GM23338 (cell line): ENCODE measurements around the gene ATXN7L1. TPM values are rescaled to one million over a fixed set of nuclear protein-coding genes. Genes with fewer than 3 reads are reported as not detected.
A peak's percentile ranks its signal among the peaks of the same experiment; 100 is the strongest.

Experiments
- ATAC-seq: fragments of 200-7000 bp; cut with Tn5 transposase; 3 replicates; pipeline ENCODE4 v1.9.1; 2020
- DNase-seq: peaks from one replicate; pipeline ENCODE4 v3.0.0-alpha.2; 2015; ENCODE audit warnings: low spot score
- H2AFZ ChIP-seq: fragments of 200-600 bp; sonication (generic); 2 replicates; pipeline ENCODE4 v1.8.0; 2016; ENCODE audit warnings: antibody characterized with exemption, mild to moderate bottlenecking, moderate library complexity
- H3F3A ChIP-seq: fragments of 200-600 bp; sonication (generic); replicated peaks from 2 replicates; pipeline ENCODE4 v1.8.0; 2017; ENCODE audit warnings: antibody characterized with exemption, mixed run types, low read depth
- H3K27ac ChIP-seq: fragments of 200-600 bp; sonication (generic); 2 replicates; pipeline ENCODE4 v1.6.1; 2016; ENCODE audit warnings: low read depth
- H3K27me3 ChIP-seq: fragments of 200-600 bp; sonication (generic); 2 replicates; pipeline ENCODE4 v1.8.0; 2016; ENCODE audit warnings: mild to moderate bottlenecking, mixed run types, moderate library complexity; ENCODE audit not compliant: insufficient read depth
- H3K36me3 ChIP-seq: fragments of 200-600 bp; sonication (generic); 2 replicates; pipeline ENCODE4 v1.8.0; 2016; ENCODE audit warnings: mild to moderate bottlenecking; ENCODE audit not compliant: insufficient read depth
- H3K4me1 ChIP-seq: fragments of 200-600 bp; sonication (generic); 2 replicates; pipeline ENCODE4 v1.8.0; 2016; ENCODE audit warnings: mild to moderate bottlenecking, moderate library complexity; ENCODE audit not compliant: insufficient read depth
- H3K4me2 ChIP-seq: fragments of 200-600 bp; sonication (generic); 2 replicates; pipeline ENCODE4 v1.7.1; 2017; ENCODE audit warnings: mixed run types
- H3K4me3 ChIP-seq: fragments of 200-600 bp; sonication (generic); 2 replicates; pipeline ENCODE4 v1.6.1; 2016; ENCODE audit warnings: mixed run types
- H3K79me2 ChIP-seq: fragments of 200-600 bp; sonication (generic); replicated peaks from 2 replicates; pipeline ENCODE4 v1.8.0; 2017; ENCODE audit warnings: mild to moderate bottlenecking; ENCODE audit not compliant: insufficient read depth
- H3K9me2 ChIP-seq: fragments of 200-600 bp; sonication (generic); 2 replicates; pipeline ENCODE4 v1.8.0; 2017; ENCODE audit not compliant: insufficient read depth
- H4K20me1 ChIP-seq: fragments of 200-600 bp; sonication (generic); replicated peaks from 2 replicates; pipeline ENCODE4 v1.8.0; 2017; ENCODE audit warnings: mild to moderate bottlenecking; ENCODE audit not compliant: insufficient read depth
- H3K27ac Mint-ChIP-seq: 2 replicates; pipeline ENCODE4 v1.8.0; 2020; ENCODE audit warnings: inconsistent platforms, mild to moderate bottlenecking, moderate library complexity, mixed read lengths
- H3K27me3 Mint-ChIP-seq: 3 replicates; pipeline ENCODE4 v1.8.0; 2022; ENCODE audit warnings: low read depth, mild to moderate bottlenecking, moderate library complexity, mixed read lengths, inconsistent platforms; ENCODE audit not compliant: insufficient read depth, poor library complexity
- H3K36me3 Mint-ChIP-seq: 3 replicates; pipeline ENCODE4 v1.8.0; 2021; ENCODE audit warnings: low read depth, mild to moderate bottlenecking, inconsistent platforms, moderate library complexity, mixed read lengths
- H3K4me1 Mint-ChIP-seq: 3 replicates; pipeline ENCODE4 v1.8.0; 2020; ENCODE audit warnings: mild to moderate bottlenecking, inconsistent platforms, mixed read lengths
- H3K4me3 Mint-ChIP-seq: 3 replicates; pipeline ENCODE4 v1.8.0; 2021; ENCODE audit warnings: moderate library complexity, mild to moderate bottlenecking, inconsistent platforms, mixed read lengths
- H3K9me3 Mint-ChIP-seq: 3 replicates; pipeline ENCODE4 v1.8.0; 2020; ENCODE audit warnings: moderate library complexity, mild to moderate bottlenecking, inconsistent platforms, mixed read lengths
- EZH2 ChIP-seq: fragments of 200-600 bp; sonication (generic); IDR thresholded peaks from one replicate; pipeline ENCODE4 v1.8.0; 2017; ENCODE audit warnings: antibody characterized with exemption, mild to moderate bottlenecking, low read depth; ENCODE audit not compliant: unreplicated experiment
- EZH2phosphoT487 ChIP-seq: fragments of 200-600 bp; sonication (generic); IDR thresholded peaks from one replicate; pipeline ENCODE4 v1.8.1; 2018; ENCODE audit warnings: antibody characterized with exemption; ENCODE audit not compliant: unreplicated experiment
- NANOG ChIP-seq: IDR thresholded peaks from 2 replicates; pipeline ENCODE4 v1.6.1; 2016; ENCODE audit warnings: antibody characterized with exemption, borderline replicate concordance
- STAT1 ChIP-seq: IDR thresholded peaks from one replicate; pipeline ENCODE4 v1.6.1; 2016; ENCODE audit warnings: antibody characterized with exemption; ENCODE audit not compliant: unreplicated experiment
- polyA plus RNA-seq: library from polyadenylated mRNA; unstranded; fragments of >200 nt; fragmentation: Nextera tagmentation; extraction: Ambion mirVana; gene quantifications from 2 replicates; pipeline ENCODE4 v1.2.1, GENCODE V29; 2016
- total RNA-seq: library from RNA; depleted of rRNA; stranded (reverse); fragments of >200 nt; shearing (Covaris generic); gene quantifications from 2 replicates; pipeline ENCODE4 v1.2.3, GENCODE V29; 2014
- TF ChIP-seq, protein P1 (sequence below): IDR thresholded peaks from one replicate; pipeline ENCODE4 v1.6.1; 2018; ENCODE audit warnings: antibody characterized with exemption; ENCODE audit not compliant: unreplicated experiment
- TF ChIP-seq, protein P2 (sequence below): IDR thresholded peaks from 2 replicates; pipeline ENCODE4 v1.6.1; 2016; ENCODE audit warnings: antibody characterized with exemption

ATXN7L1 gene
- total and polyA plus RNA-seq, 2 experiments from 2014 or later: 22.8 to 29.8 TPM

DNA sequence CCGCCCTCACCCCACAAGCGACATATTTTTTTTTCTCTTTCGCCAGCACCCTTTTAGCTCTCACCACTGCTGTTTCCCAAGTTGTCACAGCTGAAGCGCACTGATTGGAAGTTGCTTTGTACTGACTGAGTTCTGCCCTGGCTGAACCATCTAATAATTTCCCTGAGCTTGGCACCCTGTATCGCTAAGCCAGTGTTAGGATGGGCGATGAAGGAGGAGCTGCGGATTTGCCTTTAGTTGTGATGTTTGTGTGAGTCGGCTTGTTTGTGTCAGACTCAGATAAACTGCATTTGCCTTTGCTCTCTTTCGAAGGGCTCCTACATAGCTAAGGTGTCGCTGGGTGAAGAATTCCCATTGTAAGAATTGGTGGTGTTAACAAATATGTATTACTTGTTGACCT is 1.3 kb upstream of the ATXN7L1 start:
- no peak overlapping the region for H3K27ac ChIP-seq
- H3K27me3 Mint-ChIP-seq: peaks cover 14% of the 10 kb centered on the region
- peak overlapping the region; percentile 87 for H3K4me3 ChIP-seq
- no peak for ATAC-seq
- H3K36me3 Mint-ChIP-seq: peaks cover 29% of the 10 kb centered on the region
- TF ChIP-seq, protein P1, sequence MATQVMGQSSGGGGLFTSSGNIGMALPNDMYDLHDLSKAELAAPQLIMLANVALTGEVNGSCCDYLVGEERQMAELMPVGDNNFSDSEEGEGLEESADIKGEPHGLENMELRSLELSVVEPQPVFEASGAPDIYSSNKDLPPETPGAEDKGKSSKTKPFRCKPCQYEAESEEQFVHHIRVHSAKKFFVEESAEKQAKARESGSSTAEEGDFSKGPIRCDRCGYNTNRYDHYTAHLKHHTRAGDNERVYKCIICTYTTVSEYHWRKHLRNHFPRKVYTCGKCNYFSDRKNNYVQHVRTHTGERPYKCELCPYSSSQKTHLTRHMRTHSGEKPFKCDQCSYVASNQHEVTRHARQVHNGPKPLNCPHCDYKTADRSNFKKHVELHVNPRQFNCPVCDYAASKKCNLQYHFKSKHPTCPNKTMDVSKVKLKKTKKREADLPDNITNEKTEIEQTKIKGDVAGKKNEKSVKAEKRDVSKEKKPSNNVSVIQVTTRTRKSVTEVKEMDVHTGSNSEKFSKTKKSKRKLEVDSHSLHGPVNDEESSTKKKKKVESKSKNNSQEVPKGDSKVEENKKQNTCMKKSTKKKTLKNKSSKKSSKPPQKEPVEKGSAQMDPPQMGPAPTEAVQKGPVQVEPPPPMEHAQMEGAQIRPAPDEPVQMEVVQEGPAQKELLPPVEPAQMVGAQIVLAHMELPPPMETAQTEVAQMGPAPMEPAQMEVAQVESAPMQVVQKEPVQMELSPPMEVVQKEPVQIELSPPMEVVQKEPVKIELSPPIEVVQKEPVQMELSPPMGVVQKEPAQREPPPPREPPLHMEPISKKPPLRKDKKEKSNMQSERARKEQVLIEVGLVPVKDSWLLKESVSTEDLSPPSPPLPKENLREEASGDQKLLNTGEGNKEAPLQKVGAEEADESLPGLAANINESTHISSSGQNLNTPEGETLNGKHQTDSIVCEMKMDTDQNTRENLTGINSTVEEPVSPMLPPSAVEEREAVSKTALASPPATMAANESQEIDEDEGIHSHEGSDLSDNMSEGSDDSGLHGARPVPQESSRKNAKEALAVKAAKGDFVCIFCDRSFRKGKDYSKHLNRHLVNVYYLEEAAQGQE: no peak
- TF ChIP-seq EZH2phosphoT487 (no peak), NANOG (no peak)
- H3K36me3 ChIP-seq: 0 out of 2 replicates have a peak, but pooled peaks cover 6% of the 10 kb centered on the region
- H3K4me1 ChIP-seq: peaks cover 53% of the 10 kb centered on the region
- H3K9me2 ChIP-seq: no peaks in the 10 kb centered on the region
- DNase-seq: no peak
- H3K9me3 Mint-ChIP-seq: peaks cover 2% of the 10 kb centered on the region; the same call in 1 of the 3 replicates
- no peaks in the 10 kb centered on the region; the same call in 1 of the 2 replicates for H3F3A ChIP-seq
- peaks cover 47% of the 10 kb centered on the region for H3K4me1 Mint-ChIP-seq
- peaks cover 81% of the 10 kb centered on the region for H3K79me2 ChIP-seq
- peak overlapping the region; percentile 87 for H3K4me3 Mint-ChIP-seq
- H4K20me1 ChIP-seq: no peaks in the 10 kb centered on the region; the same call in 1 of the 2 replicates
- no peak overlapping the region for H3K27ac Mint-ChIP-seq
- H3K4me2 ChIP-seq: peak overlapping the region; percentile 82
- H3K27me3 ChIP-seq: peaks cover 17% of the 10 kb centered on the region
- no peak overlapping the region for H2AFZ ChIP-seq

- peaks cover 8% of the 10 kb centered on the region for H3K36me3 ChIP-seq
- peak overlapping the region; percentile 82 for H3K4me2 ChIP-seq
- TF ChIP-seq EZH2 (peak; percentile 13), STAT1 (no peak)
- TF ChIP-seq, protein P2, sequence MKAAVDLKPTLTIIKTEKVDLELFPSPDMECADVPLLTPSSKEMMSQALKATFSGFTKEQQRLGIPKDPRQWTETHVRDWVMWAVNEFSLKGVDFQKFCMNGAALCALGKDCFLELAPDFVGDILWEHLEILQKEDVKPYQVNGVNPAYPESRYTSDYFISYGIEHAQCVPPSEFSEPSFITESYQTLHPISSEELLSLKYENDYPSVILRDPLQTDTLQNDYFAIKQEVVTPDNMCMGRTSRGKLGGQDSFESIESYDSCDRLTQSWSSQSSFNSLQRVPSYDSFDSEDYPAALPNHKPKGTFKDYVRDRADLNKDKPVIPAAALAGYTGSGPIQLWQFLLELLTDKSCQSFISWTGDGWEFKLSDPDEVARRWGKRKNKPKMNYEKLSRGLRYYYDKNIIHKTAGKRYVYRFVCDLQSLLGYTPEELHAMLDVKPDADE: no peak
- H3K4me3 Mint-ChIP-seq: peak overlapping the region; percentile 87
- H2AFZ ChIP-seq: peak overlapping the region; percentile 94
- H3K36me3 Mint-ChIP-seq: peaks cover 30% of the 10 kb centered on the region
- H3K27ac Mint-ChIP-seq: no peak overlapping the region
- H3K4me1 ChIP-seq: peaks cover 53% of the 10 kb centered on the region
- no peaks in the 10 kb centered on the region for H3K9me3 Mint-ChIP-seq
- no peak overlapping the region for H3K27ac ChIP-seq
- H3K79me2 ChIP-seq: peaks cover 81% of the 10 kb centered on the region
- H3K27me3 Mint-ChIP-seq: peaks cover 14% of the 10 kb centered on the region
- H4K20me1 ChIP-seq: no peaks in the 10 kb centered on the region; the same call in 1 of the 2 replicates
- peaks cover 47% of the 10 kb centered on the region for H3K4me1 Mint-ChIP-seq
- peak overlapping the region; percentile 87 for H3K4me3 ChIP-seq
- peaks cover 17% of the 10 kb centered on the region for H3K27me3 ChIP-seq
- 0 out of 2 replicates have a peak, but pooled peaks cover 5% of the 10 kb centered on the region for H3K9me2 ChIP-seq
- peak; percentile 84 for DNase-seq
- ATAC-seq: peak; percentile 72
- no peaks in the 10 kb centered on the region; the same call in 1 of the 2 replicates for H3F3A ChIP-seq
Measured at GRCh38 chr7:105876964-105877601, 684 bp upstream of the ATXN7L1 start.
